A549 treated with CORT108297 at 1 μM for 4 hours (cell line): ENCODE results near the gene CT45A8. TPM values are rescaled to one million over a fixed set of nuclear protein-coding genes. Genes with fewer than 3 reads are reported as not detected.

Source experiments
- total RNA-seq: library from RNA; stranded (reverse); fragments of 200-300 nt; extraction: Qiagen RNA extraction; gene quantifications from 5 replicates; pipeline ENCODE4 v1.2.3, GENCODE V29; 2022

The CT45A8 gene
- not detected in 5 replicates for total RNA-seq

GRCh38 chrX:135854438-135854837 is at the start of gene CT45A8:
CT45A8 (minus strand) TSS chrX:135854538; CDS start chrX:135850783, 3,755 bp downstream.

GRCh38 chrX:135893294-135893817 is 39.0 kb upstream of the CT45A8 start, which contains the start of the genes CT45A10 and SAGE1:
CT45A10 (minus strand) TSS chrX:135893444; CDS start chrX:135885344, 8,100 bp downstream.
SAGE1 (plus strand) TSS chrX:135893716; CDS start chrX:135896243, 2,527 bp downstream.

DNA sequence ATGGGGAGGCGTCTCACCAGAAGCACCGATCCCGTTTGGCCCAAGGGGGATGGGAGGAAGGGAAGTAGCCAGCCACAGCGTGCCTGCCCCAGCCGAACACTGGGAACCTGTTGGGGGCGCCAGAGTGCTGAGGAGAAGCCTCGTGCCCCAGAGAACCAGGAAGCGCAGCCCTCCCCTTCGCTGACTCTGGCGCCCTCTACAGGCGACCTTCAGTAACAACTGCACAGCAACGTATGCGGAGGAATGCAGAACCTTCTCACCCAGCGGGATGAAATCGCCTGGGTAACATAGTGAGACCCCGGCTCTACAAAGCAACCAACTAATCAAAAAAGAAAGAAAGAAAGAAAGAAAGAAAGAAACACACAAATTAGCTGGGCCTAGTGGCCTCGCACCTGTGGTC is 17.4 kb upstream of the CT45A8 start, which contains the start of gene CT45A9:
Gene CT45A9, minus strand, starts transcription at position 101 of the 400 bp plus-strand sequence. CDS start 3,751 bp downstream, outside the sequence.

DNA sequence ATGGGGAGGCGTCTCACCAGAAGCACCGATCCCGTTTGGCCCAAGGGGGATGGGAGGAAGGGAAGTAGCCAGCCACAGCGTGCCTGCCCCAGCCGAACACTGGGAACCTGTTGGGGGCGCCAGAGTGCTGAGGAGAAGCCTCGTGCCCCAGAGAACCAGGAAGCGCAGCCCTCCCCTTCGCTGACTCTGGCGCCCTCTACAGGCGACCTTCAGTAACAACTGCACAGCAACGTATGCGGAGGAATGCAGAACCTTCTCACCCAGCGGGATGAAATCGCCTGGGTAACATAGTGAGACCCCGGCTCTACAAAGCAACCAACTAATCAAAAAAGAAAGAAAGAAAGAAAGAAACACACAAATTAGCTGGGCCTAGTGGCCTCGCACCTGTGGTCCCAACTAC is 17.2 kb downstream of the CT45A8 start, which contains the start of gene CT45A7:
Gene CT45A7, minus strand, starts transcription at position 101 of the 400 bp plus-strand sequence. CDS start 3,747 bp downstream, outside the sequence.

DNA sequence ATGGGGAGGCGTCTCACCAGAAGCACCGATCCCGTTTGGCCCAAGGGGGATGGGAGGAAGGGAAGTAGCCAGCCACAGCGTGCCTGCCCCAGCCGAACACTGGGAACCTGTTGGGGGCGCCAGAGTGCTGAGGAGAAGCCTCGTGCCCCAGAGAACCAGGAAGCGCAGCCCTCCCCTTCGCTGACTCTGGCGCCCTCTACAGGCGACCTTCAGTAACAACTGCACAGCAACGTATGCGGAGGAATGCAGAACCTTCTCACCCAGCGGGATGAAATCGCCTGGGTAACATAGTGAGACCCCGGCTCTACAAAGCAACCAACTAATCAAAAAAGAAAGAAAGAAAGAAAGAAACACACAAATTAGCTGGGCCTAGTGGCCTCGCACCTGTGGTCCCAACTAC is 34.4 kb downstream of the CT45A8 start, which contains the start of gene CT45A2:
Gene CT45A2, minus strand, starts transcription at position 101 of the 400 bp plus-strand sequence. CDS start 3,747 bp downstream, outside the sequence.

GRCh38 chrX:135802687-135803086 is 51.7 kb downstream of the CT45A8 start, which contains the start of gene CT45A6:
CT45A6 (minus strand) TSS chrX:135802787; CDS start chrX:135798993, 3,794 bp downstream.

Other genes starting within 250 kb of the CT45A8 start
- not detected in 5 replicates for gene CT45A1, start 140.9 kb downstream of the CT45A8 start, total RNA-seq
- 0.11 to 0.16 TPM in 2 of 5 replicates, not detected in the others for gene CT45A3, start 86.3 kb downstream of the CT45A8 start, total RNA-seq
- 0.08 to 0.42 TPM in 2 of 5 replicates, not detected in the others for gene CT45A5, start 69.0 kb downstream of the CT45A8 start, total RNA-seq
- not detected in 5 replicates for gene CT45A6, start 51.8 kb downstream of the CT45A8 start, total RNA-seq
- gene CT45A2, start 34.5 kb downstream of the CT45A8 start, total RNA-seq = 0.09 TPM in 1 of 5 replicates, not detected in the others
- gene CT45A7, start 17.3 kb downstream of the CT45A8 start, total RNA-seq = not detected in 5 replicates
- gene CT45A9, start 17.3 kb upstream of the CT45A8 start, total RNA-seq = not detected in 5 replicates
- 0.13 to 0.38 TPM (median 0.32 TPM) in 4 of 5 replicates, not detected in the other for gene CT45A10, start 38.9 kb upstream of the CT45A8 start, total RNA-seq
- gene SAGE1, start 39.2 kb upstream of the CT45A8 start, total RNA-seq = 0.06 to 0.08 TPM in 2 of 5 replicates, not detected in the others
- 15.8 to 17.8 TPM (median 16.6 TPM) in 5 replicates for gene MMGT1, start 119.5 kb upstream of the CT45A8 start, total RNA-seq
- gene SLC9A6, start 130.9 kb upstream of the CT45A8 start, total RNA-seq = 7.5 to 9.4 TPM (median 8.8 TPM) in 5 replicates